Measurements from ENCODE around the gene IMPG1. TPM values are rescaled to one million over a fixed set of nuclear protein-coding genes. Genes with fewer than 3 reads are reported as not detected.

IMPG1 gene
- total RNA-seq, 1 donor from 2014 or later = not detected

DNA sequence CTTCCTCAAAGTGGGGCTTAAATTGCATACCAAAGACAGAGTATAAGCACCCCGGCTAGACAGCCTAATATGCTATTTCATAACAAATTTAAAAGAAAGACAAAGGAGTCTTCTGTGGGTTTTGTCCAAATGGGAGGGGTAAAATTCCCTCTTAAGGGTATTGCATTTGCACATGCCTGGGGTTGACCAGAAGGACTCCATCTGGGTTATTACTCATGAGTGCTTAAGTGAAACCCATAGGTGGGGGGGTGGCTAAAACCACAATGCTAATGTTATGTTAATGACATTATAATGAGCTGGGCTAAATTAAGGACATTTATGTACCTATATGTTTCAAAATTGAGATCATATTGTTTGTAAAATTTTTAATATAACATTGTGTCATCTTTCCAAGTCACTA is 15.0 kb downstream of the IMPG1 start:
- peaks cover 6% of the 10 kb centered on the region for H3K4me1 Mint-ChIP-seq
- no peaks in the 10 kb centered on the region for H3K36me3 ChIP-seq
- H3K4me3 Mint-ChIP-seq = no peak overlapping the region
- H3K27me3 ChIP-seq = no peaks in the 10 kb centered on the region
- no peaks in the 10 kb centered on the region for H4K20me1 ChIP-seq (ENCODE audit: low read depth)
- no peak for DNase-seq (ENCODE audit: low spot score)
- H3K27me3 Mint-ChIP-seq (ENCODE audit: insufficient read depth, low read depth) = no peaks in the 10 kb centered on the region
- no peaks in the 10 kb centered on the region for H3K9me3 ChIP-seq (ENCODE audit: low read depth)
- H2AFZ ChIP-seq (replicated peaks) = no peak overlapping the region
- TF ChIP-seq EZH2phosphoT487 (IDR thresholded peaks at IDR 0.05) = no peak
- TF ChIP-seq, protein P1, sequence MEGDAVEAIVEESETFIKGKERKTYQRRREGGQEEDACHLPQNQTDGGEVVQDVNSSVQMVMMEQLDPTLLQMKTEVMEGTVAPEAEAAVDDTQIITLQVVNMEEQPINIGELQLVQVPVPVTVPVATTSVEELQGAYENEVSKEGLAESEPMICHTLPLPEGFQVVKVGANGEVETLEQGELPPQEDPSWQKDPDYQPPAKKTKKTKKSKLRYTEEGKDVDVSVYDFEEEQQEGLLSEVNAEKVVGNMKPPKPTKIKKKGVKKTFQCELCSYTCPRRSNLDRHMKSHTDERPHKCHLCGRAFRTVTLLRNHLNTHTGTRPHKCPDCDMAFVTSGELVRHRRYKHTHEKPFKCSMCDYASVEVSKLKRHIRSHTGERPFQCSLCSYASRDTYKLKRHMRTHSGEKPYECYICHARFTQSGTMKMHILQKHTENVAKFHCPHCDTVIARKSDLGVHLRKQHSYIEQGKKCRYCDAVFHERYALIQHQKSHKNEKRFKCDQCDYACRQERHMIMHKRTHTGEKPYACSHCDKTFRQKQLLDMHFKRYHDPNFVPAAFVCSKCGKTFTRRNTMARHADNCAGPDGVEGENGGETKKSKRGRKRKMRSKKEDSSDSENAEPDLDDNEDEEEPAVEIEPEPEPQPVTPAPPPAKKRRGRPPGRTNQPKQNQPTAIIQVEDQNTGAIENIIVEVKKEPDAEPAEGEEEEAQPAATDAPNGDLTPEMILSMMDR (IDR thresholded peaks at IDR 0.05) = no peak
- H3K9me3 Mint-ChIP-seq = no peaks in the 10 kb centered on the region
- peaks cover 12% of the 10 kb centered on the region for H3K4me1 ChIP-seq
- H3K79me2 ChIP-seq (ENCODE audit: low read depth) = no peaks in the 10 kb centered on the region
- H3K4me2 ChIP-seq = no peak overlapping the region
- H3K9ac ChIP-seq = no peak overlapping the region
- H3K27ac ChIP-seq = no peak overlapping the region
- peaks cover 7% of the 10 kb centered on the region for H3F3A ChIP-seq (ENCODE audit: low read depth)
- H3K36me3 Mint-ChIP-seq = no peaks in the 10 kb centered on the region
- no peak overlapping the region for H3K4me3 ChIP-seq
- H3K27ac Mint-ChIP-seq = no peak overlapping the region

DNA sequence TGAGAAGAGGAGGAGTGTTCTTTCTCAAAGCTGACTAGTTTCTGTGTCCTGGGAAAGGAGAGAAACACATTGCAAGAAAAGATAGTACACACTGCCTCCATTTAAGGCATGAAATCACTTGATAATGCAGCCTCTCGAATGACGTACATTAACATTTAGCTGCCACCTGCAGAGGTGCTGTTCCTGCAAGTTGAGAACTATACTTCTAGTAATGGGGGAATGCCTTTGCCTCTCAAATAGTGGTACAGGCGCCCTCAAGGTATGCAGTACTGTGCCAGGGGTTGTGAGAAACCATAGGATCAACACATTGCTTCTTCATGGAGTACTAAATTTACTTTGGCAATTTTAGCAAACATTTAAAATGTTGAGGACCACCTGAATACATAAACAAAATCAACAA is 20.1 kb downstream of the IMPG1 start:
- no peaks in the 10 kb centered on the region for H3K36me3 ChIP-seq
- no peaks in the 10 kb centered on the region for H3K27me3 ChIP-seq
- H3K4me3 ChIP-seq = no peak overlapping the region
- no peak overlapping the region for H3K4me3 Mint-ChIP-seq
- no peak for DNase-seq (ENCODE audit: low spot score)
- no peaks in the 10 kb centered on the region for H3K9me3 ChIP-seq (ENCODE audit: low read depth)
- H3K27ac Mint-ChIP-seq = no peak overlapping the region
- no peak overlapping the region for H3K27ac ChIP-seq
- no peaks in the 10 kb centered on the region for H3K9me3 Mint-ChIP-seq
- H2AFZ ChIP-seq (replicated peaks) = peak overlapping the region; percentile 18
- H3K4me1 Mint-ChIP-seq = no peaks in the 10 kb centered on the region
- H3F3A ChIP-seq (ENCODE audit: low read depth) = no peaks in the 10 kb centered on the region
- TF ChIP-seq EZH2phosphoT487 (IDR thresholded peaks at IDR 0.05) = no peak
- no peak for TF ChIP-seq EZH2 (IDR thresholded peaks at IDR 0.05)
- TF ChIP-seq, protein P1 (IDR thresholded peaks at IDR 0.05) = no peak
- H3K79me2 ChIP-seq (ENCODE audit: low read depth) = no peaks in the 10 kb centered on the region
- no peaks in the 10 kb centered on the region for H3K27me3 Mint-ChIP-seq (ENCODE audit: insufficient read depth, low read depth)
- no peak overlapping the region for H3K9ac ChIP-seq
- no peak overlapping the region for H3K4me2 ChIP-seq
- H3K36me3 Mint-ChIP-seq = no peaks in the 10 kb centered on the region
- H3K4me1 ChIP-seq = no peaks in the 10 kb centered on the region
- H4K20me1 ChIP-seq (ENCODE audit: low read depth) = no peaks in the 10 kb centered on the region

DNA sequence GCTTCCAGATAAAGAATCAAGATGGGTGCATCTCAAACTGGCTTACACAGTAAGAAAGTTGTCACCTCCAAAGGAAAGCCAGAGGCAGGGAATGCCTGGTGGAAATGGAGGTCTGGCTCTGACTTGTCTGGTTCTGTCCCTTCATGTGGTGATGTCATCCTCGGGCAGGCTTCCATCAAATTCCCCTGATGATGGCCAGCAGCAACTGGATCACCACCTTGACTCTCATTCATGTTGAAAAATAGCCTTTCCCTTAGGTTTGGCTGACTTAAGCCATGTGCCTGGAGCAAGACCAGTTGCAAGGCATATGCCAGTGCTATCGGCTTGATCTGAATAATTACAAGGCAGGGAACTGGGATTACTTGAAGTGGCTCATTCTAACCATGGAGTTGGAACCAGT is 28.8 kb downstream of the IMPG1 start:
- no peak overlapping the region for H3K4me3 ChIP-seq
- Mint-ChIP-seq H3K27ac (no peak overlapping the region), H3K27me3 (ENCODE audit: insufficient read depth, low read depth) (peaks cover 3% of the 10 kb centered on the region), H3K4me1 (no peaks in the 10 kb centered on the region), H3K36me3 (no peaks in the 10 kb centered on the region), H3K9me3 (no peaks in the 10 kb centered on the region), H3K4me3 (no peak overlapping the region)
- H3K9ac ChIP-seq = no peak overlapping the region
- no peak overlapping the region for H3K27ac ChIP-seq
- DNase-seq (ENCODE audit: low spot score) = no peak
- no peaks in the 10 kb centered on the region for H4K20me1 ChIP-seq (ENCODE audit: low read depth)
- H3K4me1 ChIP-seq = peaks cover 5% of the 10 kb centered on the region
- H3K4me2 ChIP-seq = no peak overlapping the region
- no peak overlapping the region for H2AFZ ChIP-seq (replicated peaks)
- TF ChIP-seq EZH2 (IDR thresholded peaks at IDR 0.05) = no peak
- TF ChIP-seq, protein P1 (IDR thresholded peaks at IDR 0.05) = no peak
- no peak for TF ChIP-seq EZH2phosphoT487 (IDR thresholded peaks at IDR 0.05)
- H3F3A ChIP-seq (ENCODE audit: low read depth) = no peaks in the 10 kb centered on the region
- H3K36me3 ChIP-seq = no peaks in the 10 kb centered on the region
- no peaks in the 10 kb centered on the region for H3K9me3 ChIP-seq (ENCODE audit: low read depth)
- no peaks in the 10 kb centered on the region for H3K27me3 ChIP-seq
- H3K79me2 ChIP-seq (ENCODE audit: low read depth) = no peaks in the 10 kb centered on the region
